IMR-90 (cell line): ENCODE results near the gene MYT1. TPM values are rescaled to one million over a fixed set of nuclear protein-coding genes. Genes with fewer than 3 reads are reported as not detected.

ENCODE experiments used
- ATAC-seq: fragments of 200-7000 bp; cut with Tn5 transposase; 2 replicates; pipeline ENCODE4 v1.9.1; 2020; ENCODE audit warnings: low read depth, mild to moderate bottlenecking, moderate library complexity
- BruUV-seq: library from RNA; stranded (reverse); fragments of 400-500 nt; replicated peaks from 2 replicates; lab custom pipeline; 2021; lab: Mats Ljungman, UMichigan
- CTCF ChIA-PET: fragments of 300-600 bp; formaldehyde crosslinking; extraction: SDS; loops from one replicate; lab custom pipeline; 2021; ENCODE audit warnings: antibody characterized with exemption; lab: Yijun Ruan, JAX
- POLR2A ChIA-PET: fragments of 300-600 bp; sonication (Branson Sonifier 250); formaldehyde crosslinking; loops from one replicate; lab custom pipeline; 2022; ENCODE audit warnings: antibody characterized with exemption; ENCODE audit not compliant: unreplicated experiment; lab: Charles Lee
- DNase-seq: peaks from one replicate; pipeline ENCODE4 v3.0.0; 2013
- H2AFZ ChIP-seq: replicated peaks from 2 replicates; pipeline ENCODE3; 2013; ENCODE audit warnings: low read length, mild to moderate bottlenecking; ENCODE audit not compliant: poor library complexity
- H2AK5ac ChIP-seq: 2 replicates; pipeline ENCODE4 v1.6.1; 2013; ENCODE audit warnings: low read depth, low read length, inconsistent platforms
- H2AK9ac ChIP-seq: replicated peaks from 2 replicates; pipeline ENCODE3; 2013; ENCODE audit warnings: mild to moderate bottlenecking, low read depth, low read length, moderate library complexity; ENCODE audit not compliant: poor library complexity
- H2BK120ac ChIP-seq: 2 replicates; pipeline ENCODE4 v1.6.1; 2013; ENCODE audit warnings: low read depth, low read length, inconsistent platforms
- H2BK15ac ChIP-seq: 3 replicates; pipeline ENCODE4 v1.6.1; 2013; ENCODE audit warnings: low read depth, low read length, inconsistent platforms
- H2BK20ac ChIP-seq: 2 replicates; pipeline ENCODE4 v1.6.1; 2013; ENCODE audit warnings: low read depth, mild to moderate bottlenecking, inconsistent platforms, low read length, moderate library complexity
- H2BK5ac ChIP-seq: 2 replicates; pipeline ENCODE4 v1.6.1; 2013; ENCODE audit warnings: mild to moderate bottlenecking, low read depth, low read length, inconsistent platforms; ENCODE audit not compliant: poor library complexity, severe bottlenecking
- H3K14ac ChIP-seq: replicated peaks from 2 replicates; pipeline ENCODE4 v1.6.1; 2013; ENCODE audit warnings: low read depth, low read length, inconsistent platforms
- H3K18ac ChIP-seq: 2 replicates; pipeline ENCODE4 v1.6.1; 2013; ENCODE audit warnings: low read depth, low read length, control low read depth
- H3K23ac ChIP-seq: 2 replicates; pipeline ENCODE4 v1.6.1; 2013; ENCODE audit warnings: low read depth, low read length, inconsistent platforms
- H3K27ac ChIP-seq: 2 replicates; pipeline ENCODE4 v1.5.1; 2013; ENCODE audit warnings: mild to moderate bottlenecking, control low read depth, low read length; ENCODE audit not compliant: insufficient read depth
- H3K27me3 ChIP-seq: 2 replicates; pipeline ENCODE4 v1.6.1; 2013; ENCODE audit warnings: low read length; ENCODE audit not compliant: control insufficient read depth, insufficient read depth
- H3K36me3 ChIP-seq: 2 replicates; pipeline ENCODE4 v1.6.1; 2013; ENCODE audit warnings: low read length, mixed read lengths; ENCODE audit not compliant: control insufficient read depth, insufficient read depth
- H3K4ac ChIP-seq: 2 replicates; pipeline ENCODE4 v1.6.1; 2013; ENCODE audit warnings: low read depth, low read length, inconsistent platforms
- H3K4me1 ChIP-seq: 2 replicates; pipeline ENCODE4 v1.6.1; 2013; ENCODE audit warnings: low read length, mixed read lengths; ENCODE audit not compliant: control insufficient read depth, insufficient read depth
- H3K4me2 ChIP-seq: 2 replicates; pipeline ENCODE4 v1.6.1; 2013; ENCODE audit warnings: low read depth, mild to moderate bottlenecking, control low read depth, low read length, moderate library complexity
- H3K4me3 ChIP-seq: 2 replicates; pipeline ENCODE4 v1.5.1; 2013; ENCODE audit warnings: low read depth, mild to moderate bottlenecking, control low read depth, low read length, moderate library complexity; ENCODE audit not compliant: insufficient read depth
- H3K56ac ChIP-seq: 2 replicates; pipeline ENCODE4 v1.6.1; 2013; ENCODE audit warnings: low read length, inconsistent platforms; ENCODE audit not compliant: insufficient read depth; ENCODE audit errors: extremely low read depth
- H3K79me1 ChIP-seq, 2 experiments: 2 replicates each; pipeline ENCODE4 v1.6.1; 2013; ENCODE audit warnings: low read length in 2 of 2, inconsistent platforms in 1 of 2, low read depth in 1 of 2
- H3K9ac ChIP-seq: 2 replicates; pipeline ENCODE4 v1.6.1; 2013; ENCODE audit warnings: low read depth, low read length, control low read depth
- H3K9me1 ChIP-seq: 2 replicates; pipeline ENCODE4 v1.6.1; 2013; ENCODE audit warnings: low read length, inconsistent platforms; ENCODE audit not compliant: insufficient read depth
- H3K9me3 ChIP-seq: 2 replicates; pipeline ENCODE4 v1.6.1; 2013; ENCODE audit warnings: low read length; ENCODE audit not compliant: control insufficient read depth, insufficient read depth
- H4K20me1 ChIP-seq: 2 replicates; pipeline ENCODE4 v1.6.1; 2013; ENCODE audit warnings: low read length, inconsistent platforms; ENCODE audit not compliant: insufficient read depth
- H4K5ac ChIP-seq: 2 replicates; pipeline ENCODE4 v1.6.1; 2013; ENCODE audit warnings: mild to moderate bottlenecking, low read depth, low read length, control low read depth
- H4K8ac ChIP-seq, 2 experiments: 2 replicates each; pipeline ENCODE4 v1.6.1; 2013; ENCODE audit warnings: low read depth in 2 of 2, low read length in 2 of 2, control low read depth in 1 of 2, inconsistent platforms in 1 of 2
- H4K91ac ChIP-seq: 2 replicates; pipeline ENCODE4 v1.6.1; 2013; ENCODE audit warnings: low read depth, low read length, inconsistent platforms; ENCODE audit not compliant: insufficient read depth
- BHLHE40 ChIP-seq: fragments of 150-350 bp; IDR thresholded peaks from 2 replicates; pipeline ENCODE4 v1.6.1; 2016; ENCODE audit warnings: mild to moderate bottlenecking, low read depth, low read length
- CEBPB ChIP-seq: IDR thresholded peaks from 2 replicates; pipeline ENCODE4 v1.6.1; 2012; ENCODE audit warnings: low read depth, low read length, improper control_type of control experiment
- CHD1 ChIP-seq: IDR thresholded peaks from 2 replicates; pipeline ENCODE4 v1.6.1; 2012; ENCODE audit warnings: low read depth, low read length, improper control_type of control experiment
- CTCF ChIP-seq: conservative IDR thresholded peaks from 2 replicates; pipeline ENCODE4 v1.5.1; 2012; ENCODE audit warnings: mild to moderate bottlenecking, low read depth, low read length, improper control_type of control experiment
- ELK1 ChIP-seq: fragments of 150-350 bp; IDR thresholded peaks from 2 replicates; pipeline ENCODE4 v1.6.1; 2016; ENCODE audit warnings: low read depth, mild to moderate bottlenecking, low read length, moderate library complexity, borderline replicate concordance
- FOS ChIP-seq: fragments of 150-350 bp; IDR thresholded peaks from 2 replicates; pipeline ENCODE4 v1.6.1; 2016; ENCODE audit warnings: low read depth, low read length
- MAFK ChIP-seq: IDR thresholded peaks from 2 replicates; pipeline ENCODE4 v1.6.1; 2012; ENCODE audit warnings: low read depth, low read length, improper control_type of control experiment
- MAZ ChIP-seq: IDR thresholded peaks from 2 replicates; pipeline ENCODE4 v1.6.1; 2012; ENCODE audit warnings: low read depth, mild to moderate bottlenecking, low read length, improper control_type of control experiment, moderate library complexity, borderline replicate concordance
- MXI1 ChIP-seq: IDR thresholded peaks from 2 replicates; pipeline ENCODE4 v1.6.1; 2012; ENCODE audit warnings: low read depth, mild to moderate bottlenecking, low read length, moderate library complexity, borderline replicate concordance
- NFE2L2 ChIP-seq: fragments of 150-350 bp; IDR thresholded peaks from 2 replicates; pipeline ENCODE4 v1.6.1; 2016; ENCODE audit warnings: low read depth, mild to moderate bottlenecking, low read length
- POLR2A ChIP-seq: IDR thresholded peaks from 2 replicates; pipeline ENCODE4 v1.6.1; 2012; ENCODE audit warnings: mild to moderate bottlenecking, low read depth, low read length
- RAD21 ChIP-seq: IDR thresholded peaks from 2 replicates; pipeline ENCODE4 v1.6.1; 2012; ENCODE audit warnings: low read length, improper control_type of control experiment
- RCOR1 ChIP-seq: IDR thresholded peaks from 2 replicates; pipeline ENCODE4 v1.6.1; 2012; ENCODE audit warnings: mild to moderate bottlenecking, low read length, improper control_type of control experiment; ENCODE audit not compliant: insufficient replicate concordance
- RFX5 ChIP-seq: IDR thresholded peaks from 2 replicates; pipeline ENCODE4 v1.8.0; 2012; ENCODE audit warnings: low read depth, mild to moderate bottlenecking, low read length, moderate library complexity
- SMC3 ChIP-seq: fragments of 150-350 bp; IDR thresholded peaks from 2 replicates; pipeline ENCODE4 v1.6.1; 2016; ENCODE audit warnings: low read depth, mild to moderate bottlenecking, antibody characterized with exemption, low read length, moderate library complexity
- USF2 ChIP-seq: fragments of 150-350 bp; IDR thresholded peaks from 2 replicates; pipeline ENCODE4 v1.6.1; 2017; ENCODE audit warnings: mild to moderate bottlenecking, antibody characterized with exemption, low read length, low read depth
- WGBS, 2 experiments: methylation state at CpG; one replicate each; pipeline versions ENCODE4 v1.1.5 to v1.1.7; 2013; ENCODE audit warnings: missing lambda C conversion rate in 2 of 2; ENCODE audit not compliant: insufficient read length in 1 of 2; ENCODE audit errors: extremely low coverage in 2 of 2; 5-methylcytosine and 5-hydroxymethylcytosine counted together
- dilution Hi-C: fragments of 300-500 bp; cut with HindIII; formaldehyde crosslinking; loops from one replicate; pipeline ENCODE4 v1.14.3; 2018; ENCODE audit warnings: low sequenced_read_pairs; ENCODE audit not compliant: unreplicated experiment
- in situ Hi-C: fragments of 300-500 bp; cut with MboI; formaldehyde crosslinking; loops from 3 replicates; pipeline ENCODE4 v1.14.3; 2019; ENCODE audit warnings: low sequenced_read_pairs, inconsistent platforms, mixed read lengths
- intact Hi-C: fragments of 100-400 bp; cut with micrococcal nuclease; formaldehyde crosslinking; loops from 2 replicates; pipeline ENCODE4 v1.10.0; 2022
- polyA plus RNA-seq, 3 experiments: library from polyadenylated mRNA; depleted of rRNA; stranded (reverse); fragments of >200 nt; gene quantifications; 2 replicates each; pipeline ENCODE4 v1.2.3, GENCODE V29; 2012; ENCODE audit warnings: low replicate concordance in 1 of 3
- total RNA-seq: library from RNA; depleted of rRNA; stranded (reverse); fragments of >200 nt; gene quantifications from 2 replicates; pipeline ENCODE4 v1.2.3, GENCODE V29; 2012

Gene MYT1
- total and polyA plus RNA-seq, 2 of the 4 experiments (the other 2 are of a cell fraction) = not detected

- Histone ChIP-seq H2BK5ac (no peak overlapping the region), H3K9me3 (no peaks in the 10 kb centered on the region), H4K20me1 (no peaks in the 10 kb centered on the region), H2BK20ac (no peak overlapping the region), H3K56ac (no peak overlapping the region), H3K23ac (no peak overlapping the region), H3K79me1 (no peaks in the 10 kb centered on the region), H2AK5ac (no peak overlapping the region), H3K27ac (no peak overlapping the region), H3K4me3 (no peak overlapping the region), H3K27me3 (peaks cover 61% of the 10 kb centered on the region), H4K5ac (no peak overlapping the region), H3K14ac (no peak overlapping the region), H3K4me2 (no peak overlapping the region), H4K91ac (no peak overlapping the region), H4K8ac (no peak overlapping the region), H3K4me1 (no peaks in the 10 kb centered on the region), H3K9me1 (no peaks in the 10 kb centered on the region), H3K36me3 (no peaks in the 10 kb centered on the region), H2AK9ac (no peak overlapping the region), H2BK120ac (no peak overlapping the region), H3K4ac (no peak overlapping the region), H3K9ac (no peak overlapping the region), H3K18ac (no peak overlapping the region), H2AFZ (no peak overlapping the region), H2BK15ac (no peak overlapping the region)
- CTCF ChIA-PET = no interaction called here
- WGBS, 2 experiments = 17% methylated on average over 1 of the region's 9 CpGs; no CpG with 5 or more reads in 1 of the 2 experiments
- no peak for ATAC-seq
- BruUV-seq = no TSS peak
- intact Hi-C loops = no loop called here
- DNase-seq = no peak
- dilution Hi-C loops = no loop called here
- POLR2A ChIA-PET = no interaction called here
- TF ChIP-seq RCOR1 (no peak), CEBPB (no peak), ELK1 (no peak), RAD21 (no peak), NFE2L2 (no peak), RFX5 (no peak), CHD1 (no peak), SMC3 (no peak), MAZ (no peak), MXI1 (no peak), BHLHE40 (no peak), MAFK (no peak), POLR2A (no peak), CTCF (no peak), FOS (no peak), USF2 (no peak)
- in situ Hi-C loops = no loop called here
Observed at GRCh38 chr20:64247307-64247618, 83.0 kb downstream of the MYT1 start.
